WTC11 (cell line): ENCODE data around the gene CCDC138.

Experiments used
- CREB1 ChIP-seq: sonication (generic); formaldehyde crosslinking; IDR thresholded peaks from 2 replicates; pipeline ENCODE4 v1.8.0; 2023; ENCODE audit warnings: mild to moderate bottlenecking, missing genetic modification reagents
- NFE2L1 ChIP-seq: sonication (generic); formaldehyde crosslinking; IDR thresholded peaks from 2 replicates; pipeline ENCODE4 v1.8.1; 2023; ENCODE audit warnings: missing genetic modification reagents
- NR1H2 ChIP-seq: sonication (generic); formaldehyde crosslinking; IDR thresholded peaks from 2 replicates; pipeline ENCODE4 v1.9.0; 2021; ENCODE audit warnings: mild to moderate bottlenecking, moderate library complexity, missing genetic modification reagents
- NR3C1 ChIP-seq: sonication (generic); formaldehyde crosslinking; conservative IDR thresholded peaks from 2 replicates; pipeline ENCODE4 v1.8.1; 2023; ENCODE audit warnings: low read depth, mild to moderate bottlenecking, missing genetic modification reagents
- TCF7 ChIP-seq: sonication (generic); formaldehyde crosslinking; IDR thresholded peaks from 2 replicates; pipeline ENCODE4 v1.8.0; 2022; ENCODE audit warnings: mild to moderate bottlenecking, low read depth, missing genetic modification reagents, moderate library complexity
- TF ChIP-seq, protein P1 (sequence below): sonication (generic); formaldehyde crosslinking; IDR thresholded peaks from 2 replicates; pipeline ENCODE4 v1.8.1; 2023; ENCODE audit warnings: mild to moderate bottlenecking, missing genetic modification reagents, moderate library complexity
- TF ChIP-seq, protein P2 (sequence below): fragments of 200-600 bp; IDR thresholded peaks from 2 replicates; pipeline ENCODE4 v1.8.0; 2022; ENCODE audit warnings: antibody characterized with exemption
- TF ChIP-seq, protein P3 (sequence below): sonication (generic); formaldehyde crosslinking; IDR thresholded peaks from 2 replicates; pipeline ENCODE4 v1.8.0; 2023; ENCODE audit warnings: mild to moderate bottlenecking, missing genetic modification reagents
- TF ChIP-seq, protein P4 (sequence below): sonication (generic); formaldehyde crosslinking; IDR thresholded peaks from 2 replicates; pipeline ENCODE4 v1.8.1; 2022; ENCODE audit warnings: low read depth, mild to moderate bottlenecking, moderate library complexity, missing genetic modification reagents, borderline replicate concordance
- TF ChIP-seq, protein P5 (sequence below): sonication (generic); formaldehyde crosslinking; IDR thresholded peaks from 2 replicates; pipeline ENCODE4 v1.8.0; 2022; ENCODE audit warnings: mild to moderate bottlenecking, missing genetic modification reagents
- TF ChIP-seq, protein P6 (sequence below): sonication (generic); formaldehyde crosslinking; IDR thresholded peaks from 2 replicates; pipeline ENCODE4 v1.8.1; 2023; ENCODE audit warnings: mild to moderate bottlenecking, missing genetic modification reagents
- TF ChIP-seq, protein P7 (sequence below): sonication (generic); formaldehyde crosslinking; IDR thresholded peaks from 2 replicates; pipeline ENCODE4 v1.8.0; 2022; ENCODE audit warnings: mild to moderate bottlenecking, missing genetic modification reagents
- TF ChIP-seq, protein P8 (sequence below): fragments of 250-450 bp; sonication (Bioruptor Pico); IDR thresholded peaks from 2 replicates; pipeline ENCODE4 v1.9.0; 2021; ENCODE audit warnings: moderate library complexity, mild to moderate bottlenecking, inconsistent platforms, borderline replicate concordance

DNA sequence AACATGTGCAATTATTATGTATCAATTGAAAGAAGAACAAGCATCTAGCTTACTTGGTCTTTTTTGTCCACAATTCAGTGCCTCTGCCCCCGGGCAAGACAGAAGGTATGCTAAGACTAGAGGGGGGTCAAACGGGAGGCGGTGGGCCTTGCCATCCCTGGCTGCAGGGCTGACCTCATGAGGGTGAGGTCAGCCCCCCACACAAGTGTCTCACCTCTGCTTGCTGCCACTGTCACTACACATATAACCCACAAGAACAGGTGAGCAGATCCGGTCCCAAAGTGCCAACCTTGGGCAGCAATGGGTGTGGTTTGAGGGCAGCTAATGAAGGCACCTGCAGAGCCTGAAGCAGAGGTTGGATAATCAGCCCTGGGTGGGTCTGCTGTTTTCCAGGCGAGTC is 131.0 kb downstream of the CCDC138 start:
- TF ChIP-seq, protein P1, sequence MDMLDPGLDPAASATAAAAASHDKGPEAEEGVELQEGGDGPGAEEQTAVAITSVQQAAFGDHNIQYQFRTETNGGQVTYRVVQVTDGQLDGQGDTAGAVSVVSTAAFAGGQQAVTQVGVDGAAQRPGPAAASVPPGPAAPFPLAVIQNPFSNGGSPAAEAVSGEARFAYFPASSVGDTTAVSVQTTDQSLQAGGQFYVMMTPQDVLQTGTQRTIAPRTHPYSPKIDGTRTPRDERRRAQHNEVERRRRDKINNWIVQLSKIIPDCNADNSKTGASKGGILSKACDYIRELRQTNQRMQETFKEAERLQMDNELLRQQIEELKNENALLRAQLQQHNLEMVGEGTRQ: no peak
- TF ChIP-seq, protein P2, sequence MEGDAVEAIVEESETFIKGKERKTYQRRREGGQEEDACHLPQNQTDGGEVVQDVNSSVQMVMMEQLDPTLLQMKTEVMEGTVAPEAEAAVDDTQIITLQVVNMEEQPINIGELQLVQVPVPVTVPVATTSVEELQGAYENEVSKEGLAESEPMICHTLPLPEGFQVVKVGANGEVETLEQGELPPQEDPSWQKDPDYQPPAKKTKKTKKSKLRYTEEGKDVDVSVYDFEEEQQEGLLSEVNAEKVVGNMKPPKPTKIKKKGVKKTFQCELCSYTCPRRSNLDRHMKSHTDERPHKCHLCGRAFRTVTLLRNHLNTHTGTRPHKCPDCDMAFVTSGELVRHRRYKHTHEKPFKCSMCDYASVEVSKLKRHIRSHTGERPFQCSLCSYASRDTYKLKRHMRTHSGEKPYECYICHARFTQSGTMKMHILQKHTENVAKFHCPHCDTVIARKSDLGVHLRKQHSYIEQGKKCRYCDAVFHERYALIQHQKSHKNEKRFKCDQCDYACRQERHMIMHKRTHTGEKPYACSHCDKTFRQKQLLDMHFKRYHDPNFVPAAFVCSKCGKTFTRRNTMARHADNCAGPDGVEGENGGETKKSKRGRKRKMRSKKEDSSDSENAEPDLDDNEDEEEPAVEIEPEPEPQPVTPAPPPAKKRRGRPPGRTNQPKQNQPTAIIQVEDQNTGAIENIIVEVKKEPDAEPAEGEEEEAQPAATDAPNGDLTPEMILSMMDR: no peak
- TF ChIP-seq TCF7 (no peak), NR3C1 (CRISPR knock-in tag) (no peak), NR1H2 (no peak), CREB1 (CRISPR knock-in tag) (no peak), NFE2L1 (CRISPR knock-in tag) (no peak)
- TF ChIP-seq, protein P3, sequence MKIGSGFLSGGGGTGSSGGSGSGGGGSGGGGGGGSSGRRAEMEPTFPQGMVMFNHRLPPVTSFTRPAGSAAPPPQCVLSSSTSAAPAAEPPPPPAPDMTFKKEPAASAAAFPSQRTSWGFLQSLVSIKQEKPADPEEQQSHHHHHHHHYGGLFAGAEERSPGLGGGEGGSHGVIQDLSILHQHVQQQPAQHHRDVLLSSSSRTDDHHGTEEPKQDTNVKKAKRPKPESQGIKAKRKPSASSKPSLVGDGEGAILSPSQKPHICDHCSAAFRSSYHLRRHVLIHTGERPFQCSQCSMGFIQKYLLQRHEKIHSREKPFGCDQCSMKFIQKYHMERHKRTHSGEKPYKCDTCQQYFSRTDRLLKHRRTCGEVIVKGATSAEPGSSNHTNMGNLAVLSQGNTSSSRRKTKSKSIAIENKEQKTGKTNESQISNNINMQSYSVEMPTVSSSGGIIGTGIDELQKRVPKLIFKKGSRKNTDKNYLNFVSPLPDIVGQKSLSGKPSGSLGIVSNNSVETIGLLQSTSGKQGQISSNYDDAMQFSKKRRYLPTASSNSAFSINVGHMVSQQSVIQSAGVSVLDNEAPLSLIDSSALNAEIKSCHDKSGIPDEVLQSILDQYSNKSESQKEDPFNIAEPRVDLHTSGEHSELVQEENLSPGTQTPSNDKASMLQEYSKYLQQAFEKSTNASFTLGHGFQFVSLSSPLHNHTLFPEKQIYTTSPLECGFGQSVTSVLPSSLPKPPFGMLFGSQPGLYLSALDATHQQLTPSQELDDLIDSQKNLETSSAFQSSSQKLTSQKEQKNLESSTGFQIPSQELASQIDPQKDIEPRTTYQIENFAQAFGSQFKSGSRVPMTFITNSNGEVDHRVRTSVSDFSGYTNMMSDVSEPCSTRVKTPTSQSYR (CRISPR knock-in tag): no peak
- TF ChIP-seq, protein P4, sequence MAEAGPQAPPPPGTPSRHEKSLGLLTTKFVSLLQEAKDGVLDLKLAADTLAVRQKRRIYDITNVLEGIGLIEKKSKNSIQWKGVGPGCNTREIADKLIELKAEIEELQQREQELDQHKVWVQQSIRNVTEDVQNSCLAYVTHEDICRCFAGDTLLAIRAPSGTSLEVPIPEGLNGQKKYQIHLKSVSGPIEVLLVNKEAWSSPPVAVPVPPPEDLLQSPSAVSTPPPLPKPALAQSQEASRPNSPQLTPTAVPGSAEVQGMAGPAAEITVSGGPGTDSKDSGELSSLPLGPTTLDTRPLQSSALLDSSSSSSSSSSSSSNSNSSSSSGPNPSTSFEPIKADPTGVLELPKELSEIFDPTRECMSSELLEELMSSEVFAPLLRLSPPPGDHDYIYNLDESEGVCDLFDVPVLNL (CRISPR knock-in tag): no peak
- TF ChIP-seq, protein P5, sequence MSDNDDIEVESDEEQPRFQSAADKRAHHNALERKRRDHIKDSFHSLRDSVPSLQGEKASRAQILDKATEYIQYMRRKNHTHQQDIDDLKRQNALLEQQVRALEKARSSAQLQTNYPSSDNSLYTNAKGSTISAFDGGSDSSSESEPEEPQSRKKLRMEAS: no peak
- TF ChIP-seq, protein P6, sequence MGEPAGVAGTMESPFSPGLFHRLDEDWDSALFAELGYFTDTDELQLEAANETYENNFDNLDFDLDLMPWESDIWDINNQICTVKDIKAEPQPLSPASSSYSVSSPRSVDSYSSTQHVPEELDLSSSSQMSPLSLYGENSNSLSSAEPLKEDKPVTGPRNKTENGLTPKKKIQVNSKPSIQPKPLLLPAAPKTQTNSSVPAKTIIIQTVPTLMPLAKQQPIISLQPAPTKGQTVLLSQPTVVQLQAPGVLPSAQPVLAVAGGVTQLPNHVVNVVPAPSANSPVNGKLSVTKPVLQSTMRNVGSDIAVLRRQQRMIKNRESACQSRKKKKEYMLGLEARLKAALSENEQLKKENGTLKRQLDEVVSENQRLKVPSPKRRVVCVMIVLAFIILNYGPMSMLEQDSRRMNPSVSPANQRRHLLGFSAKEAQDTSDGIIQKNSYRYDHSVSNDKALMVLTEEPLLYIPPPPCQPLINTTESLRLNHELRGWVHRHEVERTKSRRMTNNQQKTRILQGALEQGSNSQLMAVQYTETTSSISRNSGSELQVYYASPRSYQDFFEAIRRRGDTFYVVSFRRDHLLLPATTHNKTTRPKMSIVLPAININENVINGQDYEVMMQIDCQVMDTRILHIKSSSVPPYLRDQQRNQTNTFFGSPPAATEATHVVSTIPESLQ: no peak
- TF ChIP-seq, protein P7, sequence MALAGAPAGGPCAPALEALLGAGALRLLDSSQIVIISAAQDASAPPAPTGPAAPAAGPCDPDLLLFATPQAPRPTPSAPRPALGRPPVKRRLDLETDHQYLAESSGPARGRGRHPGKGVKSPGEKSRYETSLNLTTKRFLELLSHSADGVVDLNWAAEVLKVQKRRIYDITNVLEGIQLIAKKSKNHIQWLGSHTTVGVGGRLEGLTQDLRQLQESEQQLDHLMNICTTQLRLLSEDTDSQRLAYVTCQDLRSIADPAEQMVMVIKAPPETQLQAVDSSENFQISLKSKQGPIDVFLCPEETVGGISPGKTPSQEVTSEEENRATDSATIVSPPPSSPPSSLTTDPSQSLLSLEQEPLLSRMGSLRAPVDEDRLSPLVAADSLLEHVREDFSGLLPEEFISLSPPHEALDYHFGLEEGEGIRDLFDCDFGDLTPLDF (CRISPR knock-in tag): no peak
- TF ChIP-seq, protein P8, sequence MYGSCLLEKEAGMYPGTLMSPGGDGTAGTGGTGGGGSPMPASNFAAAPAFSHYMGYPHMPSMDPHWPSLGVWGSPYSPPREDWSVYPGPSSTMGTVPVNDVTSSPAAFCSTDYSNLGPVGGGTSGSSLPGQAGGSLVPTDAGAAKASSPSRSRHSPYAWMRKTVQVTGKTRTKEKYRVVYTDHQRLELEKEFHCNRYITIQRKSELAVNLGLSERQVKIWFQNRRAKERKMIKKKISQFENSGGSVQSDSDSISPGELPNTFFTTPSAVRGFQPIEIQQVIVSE (CRISPR knock-in tag): no peak
